Endothelial cell of umbilical vein (primary cell): Measurements from ENCODE around the gene LILRA6. TPM values are rescaled to one million over a fixed set of nuclear protein-coding genes. Genes with fewer than 3 reads are reported as not detected.

Experiments used
- BruUV-seq: library from RNA; stranded (reverse); fragments of 400-500 nt; replicated peaks from 2 replicates; lab custom pipeline; 2021; lab: Mats Ljungman, UMichigan
- CTCF ChIA-PET: fragments of 300-600, 350-600 bp; sonication (Branson Sonifier 250); formaldehyde crosslinking; loops from one replicate; lab custom pipeline; 2021; ENCODE audit warnings: antibody characterized with exemption, inconsistent platforms; lab: Charles Lee
- POLR2A ChIA-PET: fragments of 300-600, 350-600 bp; sonication (Branson Sonifier 250); formaldehyde crosslinking; loops from one replicate; lab custom pipeline; 2021; ENCODE audit warnings: antibody characterized with exemption, inconsistent platforms; lab: Charles Lee
- DNase-seq: peaks from one replicate; pipeline ENCODE4 v3.0.0-alpha.2; 2011; ENCODE audit warnings: low read depth, low spot score
- FAIRE-seq: peaks from 2 replicates; lab custom pipeline; 2011; peaks lifted over from hg19 to GRCh38; lab: Jason Lieb, UNC
- H2AFZ ChIP-seq: 2 replicates; pipeline ENCODE4 v1.6.0; 2012; ENCODE audit warnings: low read depth, low read length, control low read depth, inconsistent platforms
- H3K27ac ChIP-seq: 2 replicates; pipeline ENCODE4 v1.5.1; 2011; ENCODE audit warnings: low read depth, mild to moderate bottlenecking, control low read depth, low read length, moderate library complexity; ENCODE audit not compliant: insufficient read depth
- H3K27me3 ChIP-seq, 2 experiments: 2 replicates each; pipeline versions ENCODE4 v1.6.0 to v1.6.1; 2011; ENCODE audit warnings: low read length in 2 of 2, mixed read lengths in 1 of 2; ENCODE audit not compliant: control insufficient read depth in 2 of 2, insufficient read depth in 2 of 2
- H3K36me3 ChIP-seq, 2 experiments: 2 replicates in 1 of 2; 3 replicates in 1 of 2; pipeline ENCODE4 v1.5.1; 2011; ENCODE audit warnings: low read length in 2 of 2, mild to moderate bottlenecking in 1 of 2, moderate library complexity in 1 of 2; ENCODE audit not compliant: control insufficient read depth in 2 of 2, insufficient read depth in 2 of 2; ENCODE audit errors: extremely low read depth in 1 of 2
- H3K4me1 ChIP-seq: 3 replicates; pipeline ENCODE4 v1.5.1; 2011; ENCODE audit warnings: mild to moderate bottlenecking, low read length; ENCODE audit not compliant: control insufficient read depth, insufficient read depth; ENCODE audit errors: extremely low read depth
- H3K4me2 ChIP-seq: 2 replicates; pipeline ENCODE4 v1.6.1; 2011; ENCODE audit warnings: low read length, control low read depth, mixed read lengths; ENCODE audit not compliant: insufficient read depth
- H3K4me3 ChIP-seq, 3 experiments: fragments of 200-600 bp in 1 of 3; sonication (generic), shearing (Covaris generic) in 1 of 3; replicated peaks in 1 of 3; 2 replicates each; pipeline ENCODE4 v1.5.1; 2011 to 2016; ENCODE audit warnings: control low read depth in 3 of 3, low read length in 3 of 3, mild to moderate bottlenecking in 2 of 3, inconsistent platforms in 1 of 3, low read depth in 1 of 3, moderate library complexity in 1 of 3; ENCODE audit not compliant: insufficient read depth in 1 of 3
- H3K79me2 ChIP-seq: 2 replicates; pipeline ENCODE4 v1.6.0; 2012; ENCODE audit warnings: low read length, inconsistent platforms; ENCODE audit not compliant: control insufficient read depth, insufficient read depth
- H3K9ac ChIP-seq: replicated peaks from 2 replicates; pipeline ENCODE3; 2011; ENCODE audit warnings: low read length, control low read depth; ENCODE audit not compliant: insufficient read depth; ENCODE audit errors: extremely low read depth
- H3K9me1 ChIP-seq: replicated peaks from 3 replicates; pipeline ENCODE4 v1.6.0; 2011; ENCODE audit warnings: mild to moderate bottlenecking, low read length; ENCODE audit not compliant: control insufficient read depth, insufficient read depth; ENCODE audit errors: extremely low read depth
- H3K9me3 ChIP-seq: replicated peaks from 2 replicates; pipeline ENCODE4 v1.5.1; 2012; ENCODE audit warnings: low read length, inconsistent platforms; ENCODE audit not compliant: control insufficient read depth, insufficient read depth
- H4K20me1 ChIP-seq: replicated peaks from 2 replicates; pipeline ENCODE3; 2011; ENCODE audit warnings: mild to moderate bottlenecking, low read length; ENCODE audit not compliant: control insufficient read depth, insufficient read depth; ENCODE audit errors: extremely low read depth
- EZH2 ChIP-seq: IDR thresholded peaks from 2 replicates; pipeline ENCODE4 v1.6.1; 2012; ENCODE audit warnings: borderline replicate concordance, low read depth, mild to moderate bottlenecking, moderate library complexity, low read length, inconsistent platforms; ENCODE audit not compliant: severe bottlenecking
- FOS ChIP-seq: IDR thresholded peaks from 2 replicates; pipeline ENCODE4 v1.6.1; 2011; ENCODE audit warnings: mild to moderate bottlenecking, low read length, moderate library complexity, borderline replicate concordance; ENCODE audit not compliant: insufficient read depth
- JUN ChIP-seq: IDR thresholded peaks from 2 replicates; pipeline ENCODE4 v1.6.1; 2011; ENCODE audit warnings: borderline replicate concordance, low read depth; ENCODE audit not compliant: insufficient read length, insufficient read depth
- dilution Hi-C: fragments of 300-500 bp; cut with MboI; formaldehyde crosslinking; loops from one replicate; pipeline ENCODE4 v1.15.0; 2019; ENCODE audit warnings: low sequenced_read_pairs; ENCODE audit not compliant: extremely low pct_ligation_motif_present
- intact Hi-C: fragments of 100-400 bp; cut with micrococcal nuclease; formaldehyde crosslinking; loops from one replicate; pipeline ENCODE4 v1.10.0; 2022
- polyA plus RNA-seq, 4 experiments: library from polyadenylated mRNA; depleted of rRNA in 3 of 4; stranded (reverse) in 3 of 4; unstranded in 1 of 4; fragments of >200 nt; gene quantifications; 2 replicates each; pipeline versions ENCODE4 v1.2.1 to v1.2.3, GENCODE V29; 2011 to 2012; ENCODE audit warnings: missing spikeins in 1 of 4
- total RNA-seq: library from RNA; stranded (reverse); gene quantifications from 2 replicates; pipeline ENCODE4 v1.2.3, GENCODE V29; 2021
- TF ChIP-seq, protein P1 (sequence below), 2 donors: IDR thresholded peaks; 1 replicate in 1 of 2; 2 replicates in 1 of 2; pipeline ENCODE4 v1.5.1; 2011; ENCODE audit warnings: low read length in 2 of 2, mild to moderate bottlenecking in 2 of 2, moderate library complexity in 2 of 2, control low read depth in 1 of 2, inconsistent platforms in 1 of 2, low read depth in 1 of 2; ENCODE audit not compliant: insufficient read depth in 1 of 2; ENCODE audit errors: extremely low read depth in 1 of 2

The LILRA6 gene
- total and polyA plus RNA-seq, 2 donors (not counting 3 experiments of a cell fraction or from before 2014, with no cell fraction given) = not detected

DNA sequence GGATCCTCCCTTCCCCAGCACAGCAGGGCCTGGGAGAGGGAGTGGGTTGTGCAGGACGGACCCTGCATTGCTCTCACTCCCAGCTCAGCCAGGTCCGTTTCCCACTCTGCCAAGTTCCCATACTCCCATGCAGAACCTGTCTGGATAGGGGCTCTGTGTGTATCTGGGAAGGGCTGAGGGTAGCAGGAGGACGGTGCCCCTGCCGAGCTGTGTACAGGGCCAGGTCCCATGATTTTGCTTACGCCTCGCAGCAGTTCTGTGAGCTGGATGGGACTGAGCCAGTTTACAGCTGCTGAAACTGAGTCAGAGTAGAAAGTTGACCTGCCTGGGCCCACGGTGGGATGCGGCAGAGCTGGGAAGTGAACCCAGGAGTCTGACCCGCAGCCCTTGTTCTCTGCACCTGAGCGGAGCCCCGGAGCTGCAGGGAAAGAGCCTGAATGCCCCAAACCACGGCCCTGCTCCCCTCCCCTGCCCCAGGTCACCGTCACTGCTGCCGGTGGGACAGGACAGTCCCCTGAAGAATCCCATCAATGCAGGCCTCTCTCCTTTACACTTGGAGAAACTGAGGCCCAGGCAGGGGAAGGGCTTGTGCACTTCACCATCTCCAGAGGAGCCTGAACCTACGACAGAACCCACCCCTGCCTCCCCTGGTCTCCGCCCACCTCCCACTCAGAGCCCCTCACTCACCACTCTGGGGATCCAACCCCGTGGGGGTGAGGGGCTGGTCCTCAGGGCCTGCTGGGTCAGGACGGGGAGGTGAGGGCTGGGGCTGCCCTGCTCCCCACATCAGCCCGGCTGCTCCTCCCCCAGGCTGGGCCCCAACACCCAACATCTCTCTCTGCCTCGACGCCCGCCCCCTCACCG is 11.0 kb upstream of the LILRA6 start:
- no peak for DNase-seq
- no peaks in the 10 kb centered on the region for H3K27me3 ChIP-seq
- no peak overlapping the region for H3K4me3 ChIP-seq
- ChIA-PET CTCF (interaction anchor here (2.5 kb wide), 1 partner anchor 12 kb away, joined by 15 read pairs; no protein-coding TSS in a partner anchor), POLR2A (no interaction called here)
- intact Hi-C loops = no loop called here
- no peak overlapping the region for H3K4me2 ChIP-seq
- dilution Hi-C loops = no loop called here
- BruUV-seq = no TSS peak
- H3K4me1 ChIP-seq = peaks cover 4% of the 10 kb centered on the region
- H3K9ac ChIP-seq = no peak overlapping the region
- no peak for FAIRE-seq
- no peaks in the 10 kb centered on the region for H3K9me3 ChIP-seq
- TF ChIP-seq, protein P1, sequence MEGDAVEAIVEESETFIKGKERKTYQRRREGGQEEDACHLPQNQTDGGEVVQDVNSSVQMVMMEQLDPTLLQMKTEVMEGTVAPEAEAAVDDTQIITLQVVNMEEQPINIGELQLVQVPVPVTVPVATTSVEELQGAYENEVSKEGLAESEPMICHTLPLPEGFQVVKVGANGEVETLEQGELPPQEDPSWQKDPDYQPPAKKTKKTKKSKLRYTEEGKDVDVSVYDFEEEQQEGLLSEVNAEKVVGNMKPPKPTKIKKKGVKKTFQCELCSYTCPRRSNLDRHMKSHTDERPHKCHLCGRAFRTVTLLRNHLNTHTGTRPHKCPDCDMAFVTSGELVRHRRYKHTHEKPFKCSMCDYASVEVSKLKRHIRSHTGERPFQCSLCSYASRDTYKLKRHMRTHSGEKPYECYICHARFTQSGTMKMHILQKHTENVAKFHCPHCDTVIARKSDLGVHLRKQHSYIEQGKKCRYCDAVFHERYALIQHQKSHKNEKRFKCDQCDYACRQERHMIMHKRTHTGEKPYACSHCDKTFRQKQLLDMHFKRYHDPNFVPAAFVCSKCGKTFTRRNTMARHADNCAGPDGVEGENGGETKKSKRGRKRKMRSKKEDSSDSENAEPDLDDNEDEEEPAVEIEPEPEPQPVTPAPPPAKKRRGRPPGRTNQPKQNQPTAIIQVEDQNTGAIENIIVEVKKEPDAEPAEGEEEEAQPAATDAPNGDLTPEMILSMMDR (IDR thresholded peaks at IDR 0.05; ENCODE audit: extremely low read depth in 1 of 2, insufficient read depth in 1 of 2, low read depth in 1 of 2, low read length in 2 of 2) = no peak
- TF ChIP-seq EZH2 (no peak), FOS (no peak), JUN (no peak)
- H2AFZ ChIP-seq = no peak overlapping the region
- no peaks in the 10 kb centered on the region for H3K36me3 ChIP-seq
- no peaks in the 10 kb centered on the region for H3K79me2 ChIP-seq
- H4K20me1 ChIP-seq = no peaks in the 10 kb centered on the region
- no peaks in the 10 kb centered on the region for H3K9me1 ChIP-seq
- H3K27ac ChIP-seq = no peak overlapping the region
